ENCODE results near the gene DGKD.

Gene DGKD

GRCh38 chr2:233473386-233473791 is 119.1 kb downstream of the DGKD start:
- DNase-seq (ENCODE audit: low read depth), result no peak
- TF ChIP-seq, protein P1, sequence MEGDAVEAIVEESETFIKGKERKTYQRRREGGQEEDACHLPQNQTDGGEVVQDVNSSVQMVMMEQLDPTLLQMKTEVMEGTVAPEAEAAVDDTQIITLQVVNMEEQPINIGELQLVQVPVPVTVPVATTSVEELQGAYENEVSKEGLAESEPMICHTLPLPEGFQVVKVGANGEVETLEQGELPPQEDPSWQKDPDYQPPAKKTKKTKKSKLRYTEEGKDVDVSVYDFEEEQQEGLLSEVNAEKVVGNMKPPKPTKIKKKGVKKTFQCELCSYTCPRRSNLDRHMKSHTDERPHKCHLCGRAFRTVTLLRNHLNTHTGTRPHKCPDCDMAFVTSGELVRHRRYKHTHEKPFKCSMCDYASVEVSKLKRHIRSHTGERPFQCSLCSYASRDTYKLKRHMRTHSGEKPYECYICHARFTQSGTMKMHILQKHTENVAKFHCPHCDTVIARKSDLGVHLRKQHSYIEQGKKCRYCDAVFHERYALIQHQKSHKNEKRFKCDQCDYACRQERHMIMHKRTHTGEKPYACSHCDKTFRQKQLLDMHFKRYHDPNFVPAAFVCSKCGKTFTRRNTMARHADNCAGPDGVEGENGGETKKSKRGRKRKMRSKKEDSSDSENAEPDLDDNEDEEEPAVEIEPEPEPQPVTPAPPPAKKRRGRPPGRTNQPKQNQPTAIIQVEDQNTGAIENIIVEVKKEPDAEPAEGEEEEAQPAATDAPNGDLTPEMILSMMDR (IDR thresholded peaks at IDR 0.05; ENCODE audit: insufficient read depth, low read depth, low read length, missing control alignments), result no peak
- H3K4me3 ChIP-seq (ENCODE audit: low read length), result no peak overlapping the region

GRCh38 chr2:233473878-233474277 is 119.6 kb downstream of the DGKD start:
- DNase-seq (ENCODE audit: low read depth), result no peak
- H3K4me3 ChIP-seq (ENCODE audit: low read length), result no peak overlapping the region
- TF ChIP-seq, protein P1 (IDR thresholded peaks at IDR 0.05; ENCODE audit: insufficient read depth, low read depth, low read length, missing control alignments), result no peak

DNA sequence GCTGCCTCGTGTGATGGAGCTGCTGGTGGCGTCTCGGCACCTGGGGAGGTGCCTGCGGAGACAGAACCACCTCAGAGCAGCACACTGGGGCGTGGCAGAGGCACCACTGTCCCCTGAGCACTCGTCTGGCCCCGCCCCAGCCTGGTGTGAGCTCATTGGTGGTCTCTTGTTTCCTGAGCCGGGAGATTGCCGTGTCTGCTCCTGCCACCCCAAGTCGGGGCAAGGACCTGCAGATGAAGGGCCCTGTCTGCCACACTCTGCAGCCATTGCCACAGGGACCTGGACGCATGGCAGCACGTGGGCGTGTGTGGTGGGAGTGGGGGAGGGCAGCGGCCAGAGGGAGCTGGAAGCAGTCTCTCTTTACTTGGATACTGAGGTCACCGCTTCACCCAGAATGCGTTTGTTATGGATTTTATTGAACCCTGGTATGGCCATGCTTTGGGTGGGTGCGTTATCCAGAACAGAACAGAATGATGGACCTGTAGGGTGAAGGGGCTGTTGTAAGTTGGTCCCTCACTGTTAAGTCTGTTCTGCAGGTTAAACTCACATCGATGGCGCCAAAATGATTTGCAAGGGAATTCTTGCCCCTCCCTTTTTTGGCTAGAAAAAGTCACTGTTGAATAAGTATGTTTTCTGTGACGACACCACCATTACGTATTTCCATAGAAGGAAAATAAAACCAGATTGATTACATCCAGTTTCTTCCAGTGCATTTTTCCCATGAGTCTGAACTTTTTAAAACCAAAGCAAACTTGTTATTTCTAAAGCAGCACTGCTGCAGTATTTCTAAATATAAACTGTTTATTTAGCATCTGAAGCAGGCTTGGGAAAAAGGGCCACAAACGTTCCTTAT is 120.2 kb downstream of the DGKD start:
- DNase-seq (ENCODE audit: low read depth), result no peak
- TF ChIP-seq, protein P1 (IDR thresholded peaks at IDR 0.05; ENCODE audit: insufficient read depth, low read depth, low read length, missing control alignments), result no peak
- no peak overlapping the region for H3K4me3 ChIP-seq (ENCODE audit: low read length)

- no peak for DNase-seq (ENCODE audit: low read depth)
- no peak overlapping the region for H3K4me3 ChIP-seq (ENCODE audit: low read length)
- TF ChIP-seq, protein P1 (IDR thresholded peaks at IDR 0.05; ENCODE audit: insufficient read depth, low read depth, low read length, missing control alignments), result no peak
Measured at GRCh38 chr2:233476063-233476410, 121.7 kb downstream of the DGKD start.

- TF ChIP-seq, protein P1 (IDR thresholded peaks at IDR 0.05; ENCODE audit: insufficient read depth, low read depth, low read length, missing control alignments), result no peak
Measured at GRCh38 chr2:233476651-233477547, 122.6 kb downstream of the DGKD start.

DNA sequence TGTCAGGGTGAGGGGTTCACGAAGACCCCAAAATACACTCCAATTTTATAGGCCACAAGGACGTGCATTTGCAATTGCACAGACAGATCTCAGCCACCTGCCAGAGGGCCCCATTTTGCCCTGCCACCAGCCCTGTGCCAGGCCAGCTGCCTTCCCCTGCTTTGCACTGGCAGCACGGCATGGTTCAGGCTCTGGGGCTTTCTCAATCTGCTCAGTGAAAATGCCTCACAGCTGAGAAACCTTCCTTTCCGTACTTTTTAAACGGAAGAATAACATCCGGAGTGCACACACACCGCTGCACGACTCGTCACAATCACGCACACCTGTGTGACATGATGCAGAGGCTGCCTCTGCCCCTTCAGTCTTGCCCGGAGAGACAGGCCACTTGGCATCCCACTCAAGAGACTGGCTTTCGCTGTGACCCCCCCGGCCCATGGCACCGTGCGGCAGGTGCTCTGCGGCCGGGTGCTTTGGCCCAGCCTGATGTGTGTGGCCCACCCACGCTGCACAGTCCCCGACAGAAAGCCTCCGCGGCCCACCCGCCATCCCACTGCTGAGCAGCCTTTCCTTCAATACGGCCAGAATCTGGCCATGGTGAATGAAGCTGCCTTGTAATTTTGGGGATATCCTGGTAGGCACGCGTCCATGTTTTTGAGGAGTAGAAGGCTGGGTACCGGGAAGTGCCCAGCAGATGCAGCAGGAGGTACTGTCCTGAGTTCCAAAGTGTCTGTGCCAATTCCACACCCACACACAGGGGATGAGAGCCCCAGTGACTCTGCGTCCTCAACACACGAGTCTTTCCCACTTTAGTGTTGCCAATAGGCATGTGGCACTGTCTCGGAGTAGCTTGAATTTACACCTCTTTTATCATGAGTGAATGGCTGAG is 123.5 kb downstream of the DGKD start:
- no peak for DNase-seq (ENCODE audit: low read depth)
- no peak overlapping the region for H3K4me3 ChIP-seq (ENCODE audit: low read length)
- TF ChIP-seq, protein P1 (IDR thresholded peaks at IDR 0.05; ENCODE audit: insufficient read depth, low read depth, low read length, missing control alignments), result no peak

More at GRCh38 chr2:233476651-233477547, 122.6 kb downstream of the DGKD start:
- H3K4me3 ChIP-seq (ENCODE audit: low read length), result no peak overlapping the region
- no peak for DNase-seq (ENCODE audit: low read depth)
